D721Med (cell line): ENCODE measurements around the gene PPP1R27.

Experiments used
- DNase-seq: peaks from one replicate; pipeline ENCODE4 v3.0.0; 2011; ENCODE audit warnings: low spot score; ENCODE audit not compliant: insufficient read length
- FAIRE-seq: peaks from 2 replicates; lab custom pipeline; 2011; peaks lifted over from hg19 to GRCh38; lab: Jason Lieb, UNC
- TF ChIP-seq, protein P1 (sequence below): IDR thresholded peaks from 2 replicates; pipeline ENCODE4 v1.5.1; 2012; ENCODE audit warnings: mild to moderate bottlenecking, control low read depth; ENCODE audit not compliant: insufficient read depth; ENCODE audit errors: missing control alignments

PPP1R27 gene

DNA sequence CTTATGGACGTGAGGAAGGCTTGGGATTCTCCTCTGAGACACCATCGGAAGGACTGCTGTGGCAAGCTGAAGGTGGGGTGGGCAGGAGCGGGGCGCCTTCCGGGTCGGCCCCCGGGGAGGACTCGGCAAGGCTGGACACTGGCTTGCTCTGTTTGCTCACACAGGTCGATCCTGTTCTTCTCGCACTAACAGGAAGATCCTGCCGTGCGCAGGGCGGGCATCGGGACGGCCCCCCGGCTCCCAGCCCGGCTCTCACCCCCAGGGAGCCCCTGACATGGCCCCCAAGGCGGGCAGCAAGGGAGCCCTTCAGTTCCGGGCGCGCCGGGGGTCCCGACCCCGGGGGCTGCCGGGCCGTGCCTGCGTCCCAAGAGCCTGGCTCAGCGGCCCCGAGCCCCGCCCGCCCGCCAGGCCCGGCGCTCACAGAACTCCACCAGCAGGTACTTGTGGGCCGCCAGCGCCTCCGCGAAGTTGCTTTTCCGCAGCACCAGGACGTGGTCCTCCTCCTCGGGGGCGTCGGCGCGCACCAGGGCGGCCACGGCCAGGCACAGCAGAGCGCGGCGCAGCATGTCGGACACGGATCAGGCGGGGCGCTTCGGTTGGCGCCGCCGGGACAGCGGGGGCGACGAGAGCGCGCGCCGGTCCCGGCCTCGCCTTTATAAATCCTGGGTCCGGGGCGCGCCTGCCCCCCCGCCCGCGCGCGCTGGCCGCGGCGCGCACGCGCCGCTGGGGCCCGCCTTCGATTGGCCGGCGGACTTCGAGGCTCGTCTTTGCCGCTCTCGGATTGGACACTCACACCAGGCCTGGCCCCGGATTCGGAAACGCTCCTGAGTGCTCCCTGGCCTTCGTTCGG lies 25.3 kb upstream of the PPP1R27 start, which contains the start of gene P4HB:
Gene P4HB (minus strand): TSS at position 630 of the 850 bp plus-strand sequence. CDS start 64 bp downstream, at position 566.
- peak; percentile 89 for DNase-seq
- no peak for FAIRE-seq
- TF ChIP-seq, protein P1, sequence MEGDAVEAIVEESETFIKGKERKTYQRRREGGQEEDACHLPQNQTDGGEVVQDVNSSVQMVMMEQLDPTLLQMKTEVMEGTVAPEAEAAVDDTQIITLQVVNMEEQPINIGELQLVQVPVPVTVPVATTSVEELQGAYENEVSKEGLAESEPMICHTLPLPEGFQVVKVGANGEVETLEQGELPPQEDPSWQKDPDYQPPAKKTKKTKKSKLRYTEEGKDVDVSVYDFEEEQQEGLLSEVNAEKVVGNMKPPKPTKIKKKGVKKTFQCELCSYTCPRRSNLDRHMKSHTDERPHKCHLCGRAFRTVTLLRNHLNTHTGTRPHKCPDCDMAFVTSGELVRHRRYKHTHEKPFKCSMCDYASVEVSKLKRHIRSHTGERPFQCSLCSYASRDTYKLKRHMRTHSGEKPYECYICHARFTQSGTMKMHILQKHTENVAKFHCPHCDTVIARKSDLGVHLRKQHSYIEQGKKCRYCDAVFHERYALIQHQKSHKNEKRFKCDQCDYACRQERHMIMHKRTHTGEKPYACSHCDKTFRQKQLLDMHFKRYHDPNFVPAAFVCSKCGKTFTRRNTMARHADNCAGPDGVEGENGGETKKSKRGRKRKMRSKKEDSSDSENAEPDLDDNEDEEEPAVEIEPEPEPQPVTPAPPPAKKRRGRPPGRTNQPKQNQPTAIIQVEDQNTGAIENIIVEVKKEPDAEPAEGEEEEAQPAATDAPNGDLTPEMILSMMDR = no peak

DNA sequence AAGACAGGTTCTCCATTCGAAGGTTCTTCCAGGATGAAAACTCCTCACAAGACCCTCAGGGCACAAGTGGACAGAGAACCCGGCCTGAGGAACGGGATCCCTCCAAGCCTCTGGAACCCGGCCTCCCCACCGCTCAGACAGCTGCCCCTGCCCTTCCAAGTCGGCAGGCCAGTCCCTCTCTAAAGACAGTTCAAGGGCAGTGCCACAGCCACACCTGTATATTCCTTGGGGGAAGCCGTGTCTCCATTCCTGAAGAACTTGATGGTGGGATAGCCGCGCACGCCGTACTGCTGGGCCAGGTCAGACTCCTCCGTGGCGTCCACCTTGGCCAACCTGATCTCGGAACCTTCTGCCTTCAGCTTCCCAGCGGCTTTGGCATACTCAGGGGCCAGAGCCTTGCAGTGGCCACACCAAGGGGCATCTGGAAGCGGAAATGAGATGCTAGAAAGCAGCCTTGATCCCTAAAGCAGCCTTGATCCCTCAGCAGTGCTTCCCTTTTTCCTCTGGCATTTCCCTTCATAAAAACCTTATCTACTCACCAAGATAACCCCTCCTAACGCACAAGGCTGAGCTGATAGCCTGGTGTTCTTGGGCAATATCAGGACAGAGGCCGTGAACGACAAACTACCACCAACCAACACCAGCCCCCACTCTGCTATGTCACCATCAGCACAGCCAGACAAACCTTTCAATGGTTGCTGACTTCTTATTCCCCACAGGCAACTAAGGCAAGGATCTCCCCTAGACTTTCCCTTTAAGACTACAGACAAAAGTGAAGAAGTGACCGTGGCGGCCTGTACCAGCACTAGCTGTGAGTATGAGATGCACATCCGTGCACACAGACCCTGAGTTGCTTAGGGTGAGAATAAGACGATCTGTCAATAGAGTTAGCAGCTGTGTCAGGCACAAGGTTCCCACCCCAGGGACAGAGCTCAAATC lies 24.4 kb upstream of the PPP1R27 start:
- DNase-seq (no peak), FAIRE-seq (no peak)
- TF ChIP-seq, protein P1 = no peak

DNA sequence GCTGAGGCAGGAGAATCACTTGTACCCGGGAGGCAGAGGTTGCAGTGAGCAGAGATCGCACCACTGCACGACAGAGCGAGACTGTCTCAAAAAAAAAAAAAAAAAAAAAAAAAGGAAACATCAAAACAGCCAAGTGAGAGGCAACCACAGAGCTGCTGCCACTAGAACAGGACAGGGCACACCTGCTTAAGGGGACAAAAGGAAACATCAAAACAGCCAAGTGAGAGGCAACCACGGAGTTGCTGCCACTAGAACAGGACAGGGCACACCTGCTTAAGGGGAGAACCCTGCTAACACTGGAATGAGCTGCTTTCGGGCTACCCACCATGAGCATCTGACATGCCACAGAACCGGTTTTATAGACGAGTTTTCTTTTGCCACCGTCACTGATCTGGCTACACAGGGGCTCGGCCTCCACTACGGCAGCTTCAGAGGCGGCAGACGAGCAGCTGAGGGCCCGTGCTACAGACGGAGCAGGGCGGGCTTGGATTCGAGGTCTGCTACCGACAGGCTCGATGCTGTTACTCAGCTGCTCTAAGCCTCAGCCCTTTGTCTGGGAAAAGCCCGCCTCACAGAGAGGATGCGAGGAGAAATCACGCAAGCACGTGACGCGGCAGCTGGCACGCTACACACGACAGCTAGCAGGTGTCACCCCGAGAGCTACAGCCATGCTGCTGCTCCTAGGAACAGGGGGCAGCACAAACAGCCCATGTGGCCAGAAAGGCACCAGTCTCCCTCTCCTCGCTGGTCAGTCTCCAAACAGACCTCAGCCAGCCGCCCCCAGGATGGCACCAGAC lies 23.5 kb upstream of the PPP1R27 start:
- TF ChIP-seq, protein P1 = no peak
- DNase-seq (no peak), FAIRE-seq (no peak)

DNA sequence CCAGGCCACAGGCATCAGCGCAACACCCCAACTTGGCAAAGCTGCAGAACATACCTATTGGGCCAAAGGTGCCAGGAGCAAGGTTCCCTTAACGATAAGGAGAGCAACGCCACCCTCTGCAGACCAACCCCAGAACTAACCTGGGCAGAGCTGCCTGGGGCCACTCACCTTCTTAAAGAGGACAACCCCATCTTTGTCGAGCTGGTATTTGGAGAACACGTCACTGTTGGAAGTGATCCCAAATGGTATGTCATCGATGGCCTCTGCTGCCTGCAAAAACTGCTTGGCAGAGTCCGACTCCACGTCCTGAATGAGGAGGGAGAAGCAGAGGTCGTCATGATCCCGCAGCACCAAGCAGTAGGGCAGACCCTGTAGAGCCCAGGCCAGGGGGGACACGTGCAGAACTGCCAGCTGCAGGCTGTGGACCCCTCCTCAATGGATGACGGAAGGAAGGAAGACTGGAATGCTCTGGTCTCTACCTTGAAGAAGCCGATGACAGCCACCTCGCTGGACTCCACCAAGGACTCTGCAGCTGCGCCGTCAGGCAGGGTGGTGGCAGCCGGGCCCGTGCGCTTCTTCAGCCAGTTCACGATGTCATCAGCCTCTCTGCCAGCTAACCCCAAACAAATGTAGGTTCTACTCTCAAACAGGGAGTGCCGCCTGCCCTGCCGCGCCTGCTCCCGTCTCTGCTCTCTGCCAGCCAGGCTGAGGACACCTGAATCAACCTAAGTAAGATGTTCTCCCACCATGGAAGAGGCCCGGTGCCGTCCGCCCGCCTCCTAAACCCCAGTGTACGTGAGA lies 20.3 kb upstream of the PPP1R27 start:
- no peak for FAIRE-seq
- TF ChIP-seq, protein P1 = peak; percentile 14
- DNase-seq = no peak

DNA sequence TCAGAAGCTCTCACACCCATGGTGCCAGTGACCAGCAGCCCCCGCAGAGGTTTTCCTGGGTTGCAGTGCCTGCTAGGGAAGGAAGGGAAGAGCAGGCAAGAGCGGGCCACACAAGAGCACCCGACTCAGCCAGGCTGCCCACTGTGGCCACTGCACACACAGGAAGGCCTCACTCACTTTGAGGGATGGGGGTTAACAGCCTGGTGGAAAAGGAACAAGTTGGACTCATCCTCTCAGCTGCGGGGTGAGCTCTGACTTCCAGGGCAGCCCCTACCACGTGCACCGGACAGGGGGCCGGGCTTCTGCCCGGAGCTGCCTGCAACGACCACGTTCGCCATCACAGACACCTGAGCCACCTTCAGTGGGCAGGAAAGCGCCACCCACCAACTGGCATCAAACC lies 17.4 kb upstream of the PPP1R27 start:
- FAIRE-seq (no peak), DNase-seq (no peak)
- TF ChIP-seq, protein P1 = no peak

DNA sequence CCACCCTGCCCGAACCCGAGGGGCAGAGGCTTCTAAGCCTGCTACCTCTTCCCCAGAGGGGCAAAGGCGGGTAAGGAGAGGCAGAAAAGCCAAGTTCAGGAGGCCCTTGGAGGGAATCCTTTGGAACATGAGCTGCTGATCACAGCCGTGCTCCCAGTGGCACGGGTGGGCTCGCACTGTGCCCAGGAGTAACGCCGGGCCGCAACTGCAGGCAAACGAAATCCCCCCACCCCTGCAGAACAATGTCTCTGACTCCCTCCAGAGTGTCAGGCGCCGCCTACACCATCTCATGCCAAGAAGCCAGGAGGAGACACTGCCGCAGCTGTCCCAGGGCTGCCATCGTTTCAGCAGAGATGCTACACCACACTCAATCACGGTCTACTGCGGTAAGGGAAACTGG lies 16.6 kb upstream of the PPP1R27 start:
- DNase-seq = no peak
- FAIRE-seq = no peak
- TF ChIP-seq, protein P1 = no peak
